Osteoblast (primary cell): Measurements from ENCODE around the gene CYP2S1. TPM values are rescaled to one million over a fixed set of nuclear protein-coding genes. Genes with fewer than 3 reads are reported as not detected.

ENCODE experiments used
- DNase-seq: peaks from one replicate; pipeline ENCODE4 v3.0.0; 2011; ENCODE audit warnings: low spot score, mixed read lengths; ENCODE audit not compliant: insufficient read length; ENCODE audit errors: missing footprints
- H2AFZ ChIP-seq: 2 replicates; pipeline ENCODE4 v1.6.0; 2011; ENCODE audit warnings: mild to moderate bottlenecking, low read length
- H3K27ac ChIP-seq: 2 replicates; pipeline ENCODE4 v1.5.1; 2011; ENCODE audit warnings: mild to moderate bottlenecking, low read depth, low read length, moderate library complexity
- H3K27me3 ChIP-seq: 2 replicates; pipeline ENCODE4 v1.6.0; 2012; ENCODE audit warnings: mild to moderate bottlenecking, control low read depth, inconsistent platforms, low read length, moderate library complexity; ENCODE audit not compliant: insufficient read depth
- H3K36me3 ChIP-seq: 2 replicates; pipeline ENCODE4 v1.5.1; 2011; ENCODE audit warnings: mild to moderate bottlenecking, low read length, control low read depth, moderate library complexity; ENCODE audit not compliant: insufficient read depth
- H3K4me1 ChIP-seq: 2 replicates; pipeline ENCODE4 v1.5.1; 2011; ENCODE audit warnings: mild to moderate bottlenecking, low read length, control low read depth, moderate library complexity; ENCODE audit not compliant: insufficient read depth
- H3K4me2 ChIP-seq: 2 replicates; pipeline ENCODE4 v1.6.0; 2011; ENCODE audit warnings: mild to moderate bottlenecking, low read length; ENCODE audit not compliant: insufficient read depth
- H3K4me3 ChIP-seq: fragments of 200-600 bp; sonication (generic); 3 replicates; pipeline ENCODE4 v1.5.1; 2012; ENCODE audit warnings: mild to moderate bottlenecking, low read length, inconsistent platforms; ENCODE audit not compliant: insufficient read depth
- H3K79me2 ChIP-seq: 2 replicates; pipeline ENCODE4 v1.6.0; 2012; ENCODE audit warnings: mild to moderate bottlenecking, low read length, control low read depth, inconsistent platforms; ENCODE audit not compliant: insufficient read depth
- H3K9me3 ChIP-seq: 2 replicates; pipeline ENCODE4 v1.5.1; 2011; ENCODE audit warnings: low read depth, low read length, control low read depth
- H4K20me1 ChIP-seq: 2 replicates; pipeline ENCODE4 v1.6.0; 2012; ENCODE audit warnings: mild to moderate bottlenecking, low read length, control low read depth; ENCODE audit not compliant: insufficient read depth
- CTCF ChIP-seq: IDR thresholded peaks from 2 replicates; pipeline ENCODE4 v1.5.1; 2011; ENCODE audit warnings: mild to moderate bottlenecking, low read depth, low read length, moderate library complexity; ENCODE audit errors: extremely low read depth
- total RNA-seq: library from RNA; depleted of rRNA; stranded (reverse); fragments of >200 nt; gene quantifications from 2 replicates; pipeline ENCODE4 v1.2.3, GENCODE V29; 2012

CYP2S1 gene
- total RNA-seq, 1 donor = not detected

GRCh38 chr19:41230067-41230857 is 37.2 kb downstream of the CYP2S1 start:
- Histone ChIP-seq H3K27ac (peak overlapping the region; percentile 50), H3K4me2 (no peak overlapping the region), H3K4me1 (peaks cover 18% of the 10 kb centered on the region), H3K27me3 (no peaks in the 10 kb centered on the region), H3K36me3 (peaks cover 81% of the 10 kb centered on the region), H3K79me2 (peaks cover 60% of the 10 kb centered on the region), H4K20me1 (peaks cover 3% of the 10 kb centered on the region), H2AFZ (no peak overlapping the region), H3K4me3 (no peak overlapping the region), H3K9me3 (no peaks in the 10 kb centered on the region)
- TF ChIP-seq CTCF = no peak
- no peak for DNase-seq

- no peak overlapping the region for H2AFZ ChIP-seq
- peaks cover 88% of the 10 kb centered on the region for H3K36me3 ChIP-seq
- peaks cover 61% of the 10 kb centered on the region for H3K79me2 ChIP-seq
- DNase-seq = no peak
- H3K9me3 ChIP-seq = no peaks in the 10 kb centered on the region
- no peak for TF ChIP-seq CTCF
- peaks cover 3% of the 10 kb centered on the region for H3K4me1 ChIP-seq
- H3K4me2 ChIP-seq = no peak overlapping the region
- H3K27me3 ChIP-seq = no peaks in the 10 kb centered on the region
- no peak overlapping the region for H3K27ac ChIP-seq
- peaks cover 3% of the 10 kb centered on the region for H4K20me1 ChIP-seq
- no peak overlapping the region for H3K4me3 ChIP-seq
These were observed 39.7 kb downstream of the CYP2S1 start for GRCh38 chr19:41232686-41233085.

- H3K27me3 ChIP-seq = no peaks in the 10 kb centered on the region
- no peaks in the 10 kb centered on the region for H3K9me3 ChIP-seq
- H3K4me3 ChIP-seq = no peak overlapping the region
- peaks cover 3% of the 10 kb centered on the region for H3K4me1 ChIP-seq
- peaks cover 63% of the 10 kb centered on the region for H3K79me2 ChIP-seq
- TF ChIP-seq CTCF = no peak
- peak overlapping the region; percentile 43 for H3K27ac ChIP-seq
- H4K20me1 ChIP-seq = peaks cover 7% of the 10 kb centered on the region
- peaks cover 90% of the 10 kb centered on the region for H3K36me3 ChIP-seq
- H2AFZ ChIP-seq = no peak overlapping the region
- no peak for DNase-seq
- H3K4me2 ChIP-seq = no peak overlapping the region
These were observed 40.8 kb downstream of the CYP2S1 start for GRCh38 chr19:41233748-41234240.

DNA sequence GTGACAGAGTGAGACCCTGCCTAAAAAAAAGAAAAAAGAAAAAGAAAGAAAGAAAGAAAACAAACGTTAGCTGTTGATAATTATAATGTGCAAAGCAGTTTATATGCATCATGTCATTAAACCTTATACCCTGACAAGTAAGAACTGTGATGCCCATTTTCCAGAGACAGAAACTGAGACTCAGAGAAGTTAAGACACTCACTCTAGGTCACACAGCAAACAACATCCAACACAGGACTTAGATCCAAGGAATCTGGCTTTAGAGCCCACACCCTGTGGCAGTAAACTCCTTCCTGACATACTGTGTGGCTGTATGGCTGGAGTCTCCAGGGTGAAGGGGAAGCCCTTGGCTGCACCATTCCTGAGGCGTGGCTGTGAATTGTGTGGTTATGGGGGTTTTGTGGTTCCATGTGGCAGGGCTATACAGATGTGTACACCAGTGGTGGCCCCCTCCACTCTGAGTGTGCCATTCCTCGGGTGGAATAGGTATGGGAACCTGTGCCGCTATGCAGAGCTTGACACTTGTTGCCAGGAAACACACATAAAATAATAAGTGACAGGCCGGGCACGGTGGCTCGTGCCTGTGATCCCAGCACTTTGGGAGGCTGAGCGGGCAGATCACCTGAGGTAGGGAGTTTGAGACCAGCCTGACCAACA is 41.6 kb downstream of the CYP2S1 start:
- no peak overlapping the region for H3K4me2 ChIP-seq
- no peak overlapping the region for H3K4me3 ChIP-seq
- H3K27me3 ChIP-seq = no peaks in the 10 kb centered on the region
- H3K4me1 ChIP-seq = peaks cover 1% of the 10 kb centered on the region
- peak overlapping the region; percentile 4 for H3K27ac ChIP-seq
- H3K79me2 ChIP-seq = peaks cover 68% of the 10 kb centered on the region
- peaks cover 13% of the 10 kb centered on the region for H4K20me1 ChIP-seq
- TF ChIP-seq CTCF = no peak
- DNase-seq = no peak
- H3K9me3 ChIP-seq = no peaks in the 10 kb centered on the region
- H3K36me3 ChIP-seq = peaks cover 93% of the 10 kb centered on the region
- H2AFZ ChIP-seq = no peak overlapping the region
